Naive thymus-derived CD4-positive, alpha-beta T cell (primary cell): ENCODE data around the gene GNB5. TPM values are rescaled to one million over a fixed set of nuclear protein-coding genes. Genes with fewer than 3 reads are reported as not detected.
A peak's percentile ranks its signal among the peaks of the same experiment; 100 is the strongest.

Experiments used
- ATAC-seq: fragments of 150-1000 bp; cut with Tn5 transposase; 2 replicates; pipeline ENCODE4 v1.10.0; 2021; ENCODE audit warnings: mild to moderate bottlenecking, moderate library complexity
- CTCF ChIA-PET: fragments of 350-600 bp; sonication (Branson Sonifier 250); formaldehyde crosslinking; loops from one replicate; lab custom pipeline; 2021; ENCODE audit warnings: antibody characterized with exemption; lab: Charles Lee
- POLR2A ChIA-PET: fragments of 350-600 bp; sonication (Branson Sonifier 250); formaldehyde crosslinking; loops from one replicate; lab custom pipeline; 2021; ENCODE audit warnings: antibody characterized with exemption, inconsistent platforms; lab: Charles Lee
- DNase-seq, 9 donors: peaks; one replicate each; pipeline versions ENCODE4 v3.0.0 to v3.0.0-alpha.2; 2020 to 2022; ENCODE audit warnings: mixed read lengths in 1 of 9
- H3K27ac ChIP-seq: one replicate; pipeline ENCODE4 v1.7.0; 2013; ENCODE audit warnings: mild to moderate bottlenecking, low read depth, low read length, moderate library complexity
- H3K27me3 ChIP-seq, 2 donors: one replicate each; pipeline ENCODE4 v1.7.0; 2013; ENCODE audit warnings: low read length in 2 of 2, mild to moderate bottlenecking in 2 of 2, moderate library complexity in 2 of 2; ENCODE audit not compliant: control insufficient read depth in 2 of 2, insufficient read depth in 2 of 2
- H3K36me3 ChIP-seq, 3 experiments: 1 replicate in 2 of 3; 2 replicates in 1 of 3; pipeline ENCODE4 v1.7.0; 2013; ENCODE audit warnings: low read length in 3 of 3, mild to moderate bottlenecking in 3 of 3, moderate library complexity in 1 of 3; ENCODE audit not compliant: insufficient read depth in 3 of 3, control insufficient read depth in 2 of 3
- H3K4me1 ChIP-seq, 2 donors: one replicate each; pipeline ENCODE4 v1.7.0; 2013; ENCODE audit warnings: low read length in 2 of 2, mild to moderate bottlenecking in 2 of 2, moderate library complexity in 1 of 2; ENCODE audit not compliant: control insufficient read depth in 2 of 2, insufficient read depth in 2 of 2
- H3K4me3 ChIP-seq: 2 replicates; pipeline ENCODE4 v1.7.0; 2013; ENCODE audit warnings: mild to moderate bottlenecking, low read length
- H3K9me3 ChIP-seq, 3 experiments: 1 replicate in 2 of 3; 2 replicates in 1 of 3; pipeline ENCODE4 v1.7.0; 2013; ENCODE audit warnings: low read length in 3 of 3; ENCODE audit not compliant: control insufficient read depth in 2 of 3
- H3K27ac Mint-ChIP-seq, 9 donors: one replicate each; pipeline ENCODE4 v1.8.0; 2020 to 2022; ENCODE audit warnings: mixed read lengths in 9 of 9, mild to moderate bottlenecking in 8 of 9, moderate library complexity in 5 of 9, inconsistent platforms in 2 of 9
- H3K27me3 Mint-ChIP-seq, 5 donors: one replicate each; pipeline ENCODE4 v1.8.0; 2021 to 2022; ENCODE audit warnings: mixed read lengths in 5 of 5, mild to moderate bottlenecking in 1 of 5
- H3K36me3 Mint-ChIP-seq, 5 donors: one replicate each; pipeline ENCODE4 v1.8.0; 2020 to 2022; ENCODE audit warnings: mixed read lengths in 5 of 5, mild to moderate bottlenecking in 3 of 5, inconsistent platforms in 1 of 5
- H3K4me1 Mint-ChIP-seq, 7 donors: one replicate each; pipeline ENCODE4 v1.8.0; 2020 to 2022; ENCODE audit warnings: mixed read lengths in 7 of 7, mild to moderate bottlenecking in 3 of 7, inconsistent platforms in 1 of 7
- H3K4me3 Mint-ChIP-seq, 10 donors: one replicate each; pipeline ENCODE4 v1.8.0; 2020 to 2022; ENCODE audit warnings: mild to moderate bottlenecking in 10 of 10, mixed read lengths in 10 of 10, moderate library complexity in 6 of 10, inconsistent platforms in 2 of 10
- H3K9me3 Mint-ChIP-seq, 11 donors: one replicate each; pipeline ENCODE4 v1.8.0; 2020 to 2022; ENCODE audit warnings: mixed read lengths in 11 of 11, mild to moderate bottlenecking in 4 of 11, inconsistent platforms in 1 of 11, moderate library complexity in 1 of 11
- intact Hi-C, 2 donors: fragments of 100-400 bp; cut with micrococcal nuclease; formaldehyde crosslinking; loops; one replicate each; pipeline ENCODE4 v1.15.1; 2023
- polyA plus RNA-seq, 2 donors: library from polyadenylated mRNA; unstranded; fragments of 300-500 nt; fragmentation: Illumina TruSeq; gene quantifications; one replicate each; pipeline ENCODE4 v1.2.3, GENCODE V29; 2021
- total RNA-seq, 6 experiments: library from RNA in 5 of 6; stranded (reverse) in 5 of 6; gene quantifications; 1 replicate in 5 of 6; 2 replicates in 1 of 6; pipeline ENCODE4 v1.2.3 and lab custom pipeline; 2021 to 2026

Gene GNB5
- total and polyA plus RNA-seq, 7 experiments from 2014 or later: 35.1 to 80.0 (median 49.0) TPM

- no peaks in the 10 kb centered on the region for H3K9me3 ChIP-seq
- Mint-ChIP-seq H3K4me1 (peaks cover 18 to 46% (median 37%) of the 10 kb centered on the region in 7 donors), H3K9me3 (no peaks in the 10 kb centered on the region), H3K36me3 (peaks cover 3 to 36% (median 23%) of the 10 kb centered on the region in 5 donors), H3K27ac (no peak overlapping the region), H3K4me3 (no peak overlapping the region), H3K27me3 (peaks cover 0 to 2% (median 0%) of the 10 kb centered on the region in 5 donors)
- ChIA-PET POLR2A (interaction anchor here (1.5 kb wide), 1 partner anchor 16 kb away, joined by 8 read pairs; no protein-coding TSS in a partner anchor), CTCF (interaction anchor here (0.6 to 4.2 kb wide), 7 partner anchors 13 to 318 kb away, joined by 3 to 16 read pairs (median 5); no protein-coding TSS in a partner anchor)
- no peaks in the 10 kb centered on the region for H3K27me3 ChIP-seq
- H3K4me3 ChIP-seq: no peak overlapping the region
- DNase-seq: no peak
- intact Hi-C loops: loop anchor here (1.0 kb wide), 2 partner anchors 45 to 64 kb away; no protein-coding TSS in a partner anchor
- ATAC-seq: no peak
- H3K4me1 ChIP-seq: peaks cover 0 to 5% of the 10 kb centered on the region in 2 donors
- H3K27ac ChIP-seq: no peak overlapping the region
- peaks cover 0 to 45% (median 9%) of the 10 kb centered on the region in 3 experiments for H3K36me3 ChIP-seq
Observed at GRCh38 chr15:52163321-52164190, 27.6 kb downstream of the GNB5 start.

GRCh38 chr15:52162876-52163275 lies 28.3 kb downstream of the GNB5 start:
- DNase-seq: no peak
- H3K36me3 Mint-ChIP-seq: peaks cover 4 to 36% (median 24%) of the 10 kb centered on the region in 5 donors
- H3K4me3 Mint-ChIP-seq: no peak overlapping the region
- no peak overlapping the region for H3K4me3 ChIP-seq
- H3K27ac Mint-ChIP-seq: no peak overlapping the region
- H3K27ac ChIP-seq: no peak overlapping the region
- ChIA-PET CTCF (interaction anchor here (0.6 to 4.2 kb wide), 5 partner anchors 14 to 317 kb away, joined by 3 to 16 read pairs (median 4); no protein-coding TSS in a partner anchor), POLR2A (interaction anchor here (1.5 kb wide), 1 partner anchor 17 kb away, joined by 8 read pairs; no protein-coding TSS in a partner anchor)
- no peaks in the 10 kb centered on the region for H3K9me3 Mint-ChIP-seq
- peaks cover 0 to 2% (median 0%) of the 10 kb centered on the region in 5 donors for H3K27me3 Mint-ChIP-seq
- ATAC-seq: no peak
- H3K9me3 ChIP-seq: no peaks in the 10 kb centered on the region
- H3K27me3 ChIP-seq: no peaks in the 10 kb centered on the region
- H3K36me3 ChIP-seq: peaks cover 0 to 45% (median 9%) of the 10 kb centered on the region in 3 experiments
- intact Hi-C loops: loop anchor here (1.0 kb wide), 2 partner anchors 45 to 64 kb away; no protein-coding TSS in a partner anchor
- H3K4me1 ChIP-seq: peaks cover 0 to 5% of the 10 kb centered on the region in 2 donors
- peaks cover 13 to 39% (median 30%) of the 10 kb centered on the region in 7 donors for H3K4me1 Mint-ChIP-seq

- H3K27me3 ChIP-seq: no peaks in the 10 kb centered on the region
- DNase-seq (no peak), ATAC-seq (no peak)
- intact Hi-C loops: no loop called here
- CTCF ChIA-PET: interaction anchor here (4.2 kb wide), 1 partner anchor 65 kb away, joined by 16 read pairs; no protein-coding TSS in a partner anchor
- peaks cover 0 to 45% (median 9%) of the 10 kb centered on the region in 3 experiments for H3K36me3 ChIP-seq
- peaks cover 12 to 38% (median 28%) of the 10 kb centered on the region in 7 donors for H3K4me1 Mint-ChIP-seq
- H3K9me3 Mint-ChIP-seq: no peaks in the 10 kb centered on the region
- peaks cover 0 to 2% (median 0%) of the 10 kb centered on the region in 5 donors for H3K27me3 Mint-ChIP-seq
- POLR2A ChIA-PET: interaction anchor here (1.5 kb wide), 1 partner anchor 17 kb away, joined by 8 read pairs; no protein-coding TSS in a partner anchor
- H3K4me1 ChIP-seq: peaks cover 0 to 5% of the 10 kb centered on the region in 2 donors
- H3K9me3 ChIP-seq: no peaks in the 10 kb centered on the region
- no peak overlapping the region for H3K4me3 ChIP-seq
- H3K27ac Mint-ChIP-seq: no peak overlapping the region
- H3K36me3 Mint-ChIP-seq: peaks cover 4 to 39% (median 24%) of the 10 kb centered on the region in 5 donors
- no peak overlapping the region for H3K27ac ChIP-seq
- H3K4me3 Mint-ChIP-seq: no peak overlapping the region
Observed at GRCh38 chr15:52162260-52162659, 28.9 kb downstream of the GNB5 start.

GRCh38 chr15:52161406-52161966 lies 29.7 kb downstream of the GNB5 start:
- H3K4me3 ChIP-seq: no peak overlapping the region
- peaks cover 0 to under 1% (median 0%) of the 10 kb centered on the region in 5 donors for H3K27me3 Mint-ChIP-seq
- H3K36me3 Mint-ChIP-seq: peaks cover 4 to 39% (median 24%) of the 10 kb centered on the region in 5 donors
- no peaks in the 10 kb centered on the region for H3K9me3 Mint-ChIP-seq
- DNase-seq: no peak
- ATAC-seq: no peak
- peaks cover 7 to 31% (median 20%) of the 10 kb centered on the region in 7 donors for H3K4me1 Mint-ChIP-seq
- H3K4me1 ChIP-seq: peaks cover 0 to 5% of the 10 kb centered on the region in 2 donors
- H3K36me3 ChIP-seq: peaks cover 0 to 45% (median 9%) of the 10 kb centered on the region in 3 experiments
- no peak overlapping the region for H3K4me3 Mint-ChIP-seq
- no peak overlapping the region for H3K27ac Mint-ChIP-seq
- no peaks in the 10 kb centered on the region for H3K27me3 ChIP-seq
- CTCF ChIA-PET: no interaction called here
- no peaks in the 10 kb centered on the region for H3K9me3 ChIP-seq
- no peak overlapping the region for H3K27ac ChIP-seq
- POLR2A ChIA-PET: no interaction called here
- intact Hi-C loops: no loop called here

- DNase-seq (no peak), ATAC-seq (no peak)
- Histone ChIP-seq H3K4me1 (peaks cover 0 to 1% of the 10 kb centered on the region in 2 donors), H3K9me3 (no peaks in the 10 kb centered on the region), H3K4me3 (no peak overlapping the region), H3K27me3 (no peaks in the 10 kb centered on the region), H3K36me3 (peaks cover 0 to 45% (median 9%) of the 10 kb centered on the region in 3 experiments), H3K27ac (no peak overlapping the region)
- ChIA-PET CTCF (interaction anchor here (2.0 kb wide), 1 partner anchor 68 kb away, joined by 6 read pairs; no protein-coding TSS in a partner anchor), POLR2A (no interaction called here)
- peaks cover 2 to 18% (median 4%) of the 10 kb centered on the region in 7 donors for H3K4me1 Mint-ChIP-seq
- peaks cover 4 to 43% (median 24%) of the 10 kb centered on the region in 5 donors for H3K36me3 Mint-ChIP-seq
- no peaks in the 10 kb centered on the region for H3K27me3 Mint-ChIP-seq
- no peaks in the 10 kb centered on the region for H3K9me3 Mint-ChIP-seq
- peak overlapping the region in 1 of 9 donors; percentile 54 for H3K27ac Mint-ChIP-seq
- intact Hi-C loops: no loop called here
- no peak overlapping the region for H3K4me3 Mint-ChIP-seq
Observed at GRCh38 chr15:52159645-52160044, 31.5 kb downstream of the GNB5 start.
